Sigmoid colon (tissue), 4 donors: ENCODE results near the gene FBXL19.

ENCODE experiments used
- EP300 ChIP-seq, 4 donors: sonication (generic); formaldehyde crosslinking; IDR thresholded peaks; one replicate each; pipeline ENCODE4 v1.6.1; 2017; ENCODE audit warnings: antibody characterized with exemption in 4 of 4
- POLR2A ChIP-seq, 2 donors: fragments of 450-650 bp; IDR thresholded peaks; one replicate each; pipeline ENCODE4 v1.6.1; 2016; ENCODE audit warnings: antibody characterized with exemption in 2 of 2, mild to moderate bottlenecking in 2 of 2, moderate library complexity in 2 of 2
- POLR2AphosphoS5 ChIP-seq, 4 donors: sonication (generic); formaldehyde crosslinking; IDR thresholded peaks; one replicate each; pipeline ENCODE4 v1.6.1; 2017; ENCODE audit warnings: antibody characterized with exemption in 4 of 4
- TF ChIP-seq, protein P1 (sequence below), 4 experiments: fragments of 450-650 bp in 3 of 4; fragments of 200-600 bp in 1 of 4; IDR thresholded peaks; one replicate each; pipeline ENCODE4 v1.5.1; 2016 to 2019; ENCODE audit warnings: antibody characterized with exemption in 4 of 4, mild to moderate bottlenecking in 3 of 4, moderate library complexity in 2 of 4

- TF ChIP-seq POLR2A (IDR thresholded peaks at IDR 0.05), result no peak
- TF ChIP-seq POLR2AphosphoS5 (IDR thresholded peaks at IDR 0.05), result no peak
- TF ChIP-seq, protein P1, sequence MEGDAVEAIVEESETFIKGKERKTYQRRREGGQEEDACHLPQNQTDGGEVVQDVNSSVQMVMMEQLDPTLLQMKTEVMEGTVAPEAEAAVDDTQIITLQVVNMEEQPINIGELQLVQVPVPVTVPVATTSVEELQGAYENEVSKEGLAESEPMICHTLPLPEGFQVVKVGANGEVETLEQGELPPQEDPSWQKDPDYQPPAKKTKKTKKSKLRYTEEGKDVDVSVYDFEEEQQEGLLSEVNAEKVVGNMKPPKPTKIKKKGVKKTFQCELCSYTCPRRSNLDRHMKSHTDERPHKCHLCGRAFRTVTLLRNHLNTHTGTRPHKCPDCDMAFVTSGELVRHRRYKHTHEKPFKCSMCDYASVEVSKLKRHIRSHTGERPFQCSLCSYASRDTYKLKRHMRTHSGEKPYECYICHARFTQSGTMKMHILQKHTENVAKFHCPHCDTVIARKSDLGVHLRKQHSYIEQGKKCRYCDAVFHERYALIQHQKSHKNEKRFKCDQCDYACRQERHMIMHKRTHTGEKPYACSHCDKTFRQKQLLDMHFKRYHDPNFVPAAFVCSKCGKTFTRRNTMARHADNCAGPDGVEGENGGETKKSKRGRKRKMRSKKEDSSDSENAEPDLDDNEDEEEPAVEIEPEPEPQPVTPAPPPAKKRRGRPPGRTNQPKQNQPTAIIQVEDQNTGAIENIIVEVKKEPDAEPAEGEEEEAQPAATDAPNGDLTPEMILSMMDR (IDR thresholded peaks at IDR 0.05), result no peak
- TF ChIP-seq EP300 (IDR thresholded peaks at IDR 0.05), result no peak
Measured at GRCh38 chr16:30976486-30976885, 53.1 kb downstream of the FBXL19 start.
